Colonic mucosa (tissue), 4 donors: ENCODE results near the gene IQCF5. TPM values are rescaled to one million over a fixed set of nuclear protein-coding genes. Genes with fewer than 3 reads are reported as not detected.
"Not testable (repeated sequence)": the region's sequence is repeated elsewhere in the genome, so short reads cannot be mapped to it uniquely, and the experiment has no call there.

Experiments used
- DNase-seq: peaks from one replicate; pipeline ENCODE4 v3.0.0-alpha.2; 2020
- H3K27ac ChIP-seq: fragments of 200-600 bp; one replicate; pipeline ENCODE4 v1.8.0; 2021
- H3K27me3 ChIP-seq: fragments of 200-600 bp; one replicate; pipeline ENCODE4 v1.8.0; 2021
- H3K36me3 ChIP-seq: fragments of 200-600 bp; one replicate; pipeline ENCODE4 v1.8.0; 2021
- H3K4me1 ChIP-seq: fragments of 200-600 bp; one replicate; pipeline ENCODE4 v1.8.0; 2021; ENCODE audit warnings: mild to moderate bottlenecking
- H3K4me3 ChIP-seq: fragments of 200-600 bp; one replicate; pipeline ENCODE4 v1.8.0; 2021
- H3K9ac ChIP-seq, 2 donors: one replicate each; pipeline ENCODE4 v1.7.0; 2013; ENCODE audit warnings: control low read depth in 2 of 2, low read depth in 2 of 2, low read length in 2 of 2
- H3K9me3 ChIP-seq: fragments of 200-600 bp; one replicate; pipeline ENCODE4 v1.8.0; 2021
- intact Hi-C: fragments of 100-400 bp; cut with DNase I; formaldehyde crosslinking; loops from one replicate; pipeline ENCODE4 v1.14.1; 2022
- total RNA-seq, 2 donors: library from RNA; stranded (reverse); fragmentation: NEBNext Ultra II Directional in 1 of 2; extraction: Animal tissue kit (Norgen Biotek cat#: 25700) in 1 of 2; gene quantifications; one replicate each; pipeline ENCODE4 v1.2.1, GENCODE V29; 2021
- TF ChIP-seq, protein P1 (sequence below): fragments of 200-600 bp; IDR thresholded peaks from one replicate; pipeline ENCODE4 v1.8.0; 2022; ENCODE audit warnings: antibody characterized with exemption, mild to moderate bottlenecking
- donor health status: healthy.
- donor health status: DM: no; HTN: no; CAD: no.
- donor health status: DM: no; HTN: no; CAD: no.

The IQCF5 gene
- not detected for total RNA-seq

DNA sequence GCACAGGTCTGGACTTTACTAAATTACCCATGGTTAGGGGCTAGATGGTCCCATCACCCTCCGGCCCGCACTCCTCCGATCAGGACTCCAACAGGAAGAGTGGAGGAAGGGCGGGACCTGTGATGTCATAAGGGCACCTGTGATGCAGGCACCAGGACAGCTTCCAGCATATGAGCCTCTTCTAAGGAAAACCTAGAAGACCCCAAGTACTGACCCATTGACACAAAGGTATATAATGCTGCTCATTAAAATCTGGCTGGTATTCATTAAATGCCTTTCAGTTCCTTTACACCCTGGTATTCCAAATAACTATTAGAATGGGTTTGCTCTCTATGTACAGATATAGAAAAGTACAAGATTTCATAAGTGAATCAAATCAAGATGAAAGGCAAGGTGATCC is at the start of gene IQCF5:
TSS of gene IQCF5 (minus strand) at position 101 of the 400 bp plus-strand sequence. CDS start at position 31, 70 bp downstream.
- Histone ChIP-seq H3K4me3 (no peak within 1 kb of the TSS), H3K36me3 (no peaks in the 10 kb centered on the region), H3K27me3 (no peaks in the 10 kb centered on the region), H3K27ac (no peak within 1 kb of the TSS), H3K4me1 (no peaks in the 10 kb centered on the region), H3K9me3 (no peaks in the 10 kb centered on the region), H3K9ac (no peak within 1 kb of the TSS)
- intact Hi-C loops: no loop called here
- DNase-seq: no peak
- TF ChIP-seq, protein P1, sequence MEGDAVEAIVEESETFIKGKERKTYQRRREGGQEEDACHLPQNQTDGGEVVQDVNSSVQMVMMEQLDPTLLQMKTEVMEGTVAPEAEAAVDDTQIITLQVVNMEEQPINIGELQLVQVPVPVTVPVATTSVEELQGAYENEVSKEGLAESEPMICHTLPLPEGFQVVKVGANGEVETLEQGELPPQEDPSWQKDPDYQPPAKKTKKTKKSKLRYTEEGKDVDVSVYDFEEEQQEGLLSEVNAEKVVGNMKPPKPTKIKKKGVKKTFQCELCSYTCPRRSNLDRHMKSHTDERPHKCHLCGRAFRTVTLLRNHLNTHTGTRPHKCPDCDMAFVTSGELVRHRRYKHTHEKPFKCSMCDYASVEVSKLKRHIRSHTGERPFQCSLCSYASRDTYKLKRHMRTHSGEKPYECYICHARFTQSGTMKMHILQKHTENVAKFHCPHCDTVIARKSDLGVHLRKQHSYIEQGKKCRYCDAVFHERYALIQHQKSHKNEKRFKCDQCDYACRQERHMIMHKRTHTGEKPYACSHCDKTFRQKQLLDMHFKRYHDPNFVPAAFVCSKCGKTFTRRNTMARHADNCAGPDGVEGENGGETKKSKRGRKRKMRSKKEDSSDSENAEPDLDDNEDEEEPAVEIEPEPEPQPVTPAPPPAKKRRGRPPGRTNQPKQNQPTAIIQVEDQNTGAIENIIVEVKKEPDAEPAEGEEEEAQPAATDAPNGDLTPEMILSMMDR: no peak

DNA sequence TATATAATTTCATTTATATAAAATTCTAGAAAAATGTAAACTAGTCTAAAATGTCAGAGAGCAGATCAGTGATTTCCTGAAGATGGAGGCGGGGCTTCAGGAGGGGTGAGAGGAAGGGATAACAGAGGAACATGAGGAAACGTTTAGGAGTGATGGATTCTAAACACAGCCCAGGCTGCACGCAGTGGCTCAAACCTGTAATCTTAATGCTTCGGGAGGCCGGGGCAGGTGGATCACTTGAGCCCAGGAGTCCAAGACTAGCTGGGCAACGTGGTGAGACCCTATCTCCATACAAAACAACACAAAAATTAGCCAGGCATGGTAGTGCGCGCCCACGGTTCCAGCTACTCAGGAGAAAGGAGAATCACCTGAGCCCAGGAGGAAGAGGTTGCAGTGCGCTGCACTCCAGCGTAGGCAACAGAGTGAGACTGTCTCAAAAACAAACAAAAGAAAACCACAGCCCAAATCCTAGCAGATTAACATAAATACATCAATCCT is 45.7 kb upstream of the IQCF5 start:
- Histone ChIP-seq H3K9me3 (no peaks in the 10 kb centered on the region), H3K36me3 (no peaks in the 10 kb centered on the region), H3K9ac (no peak overlapping the region), H3K4me3 (no peak overlapping the region), H3K27me3 (no peaks in the 10 kb centered on the region), H3K27ac (no peak overlapping the region), H3K4me1 (no peaks in the 10 kb centered on the region)
- no peak for DNase-seq
- TF ChIP-seq, protein P1: no peak
- intact Hi-C loops: no loop called here

DNA sequence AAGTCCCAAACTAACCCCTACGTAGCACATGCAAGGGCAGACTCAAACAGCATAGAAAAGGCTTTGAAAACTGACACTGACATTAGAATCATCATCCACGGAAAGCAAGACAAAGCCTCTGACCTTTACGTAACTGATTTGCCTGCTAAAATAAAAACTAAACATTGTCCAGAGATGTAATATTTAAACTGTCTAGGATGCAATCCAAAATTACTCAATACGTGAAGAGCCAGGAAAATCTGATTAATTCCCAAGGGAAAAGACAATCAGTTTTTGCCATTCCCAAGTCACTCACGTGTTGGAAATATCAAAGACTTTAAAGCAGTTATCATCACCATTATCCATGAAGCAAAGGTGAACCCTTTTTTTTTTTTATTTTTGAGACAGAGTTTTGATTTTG is 41.0 kb upstream of the IQCF5 start:
- no peak for DNase-seq
- Histone ChIP-seq H3K36me3 (no peaks in the 10 kb centered on the region), H3K4me3 (no peak overlapping the region), H3K9ac (no peak overlapping the region), H3K9me3 (no peaks in the 10 kb centered on the region), H3K27ac (no peak overlapping the region), H3K4me1 (no peaks in the 10 kb centered on the region), H3K27me3 (no peaks in the 10 kb centered on the region)
- intact Hi-C loops: no loop called here
- TF ChIP-seq, protein P1: no peak

DNA sequence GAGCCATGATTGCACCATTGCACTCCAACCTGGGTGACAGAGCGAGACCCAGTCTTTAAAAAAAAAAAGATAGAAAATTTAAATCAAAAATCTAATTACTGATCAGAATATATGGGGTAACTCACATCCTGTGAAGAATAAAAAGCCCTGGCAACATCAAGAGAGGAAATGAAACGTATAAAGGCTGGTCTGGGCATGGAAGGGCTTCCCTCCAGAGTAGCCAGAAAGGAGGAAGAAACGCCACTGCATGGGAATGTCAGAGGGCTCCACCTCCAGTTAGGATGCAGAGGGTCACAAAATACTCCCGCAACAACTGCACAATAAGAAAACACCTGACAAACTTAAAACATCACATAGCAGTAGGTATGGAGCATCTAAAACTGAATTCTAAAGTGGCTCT is 32.6 kb upstream of the IQCF5 start:
- Histone ChIP-seq H3K36me3 (no peaks in the 10 kb centered on the region), H3K9me3 (no peaks in the 10 kb centered on the region), H3K27me3 (no peaks in the 10 kb centered on the region), H3K27ac (no peak overlapping the region), H3K4me1 (no peaks in the 10 kb centered on the region), H3K4me3 (no peak overlapping the region), H3K9ac (no peak overlapping the region)
- intact Hi-C loops: no loop called here
- TF ChIP-seq, protein P1: no peak
- DNase-seq: no peak

DNA sequence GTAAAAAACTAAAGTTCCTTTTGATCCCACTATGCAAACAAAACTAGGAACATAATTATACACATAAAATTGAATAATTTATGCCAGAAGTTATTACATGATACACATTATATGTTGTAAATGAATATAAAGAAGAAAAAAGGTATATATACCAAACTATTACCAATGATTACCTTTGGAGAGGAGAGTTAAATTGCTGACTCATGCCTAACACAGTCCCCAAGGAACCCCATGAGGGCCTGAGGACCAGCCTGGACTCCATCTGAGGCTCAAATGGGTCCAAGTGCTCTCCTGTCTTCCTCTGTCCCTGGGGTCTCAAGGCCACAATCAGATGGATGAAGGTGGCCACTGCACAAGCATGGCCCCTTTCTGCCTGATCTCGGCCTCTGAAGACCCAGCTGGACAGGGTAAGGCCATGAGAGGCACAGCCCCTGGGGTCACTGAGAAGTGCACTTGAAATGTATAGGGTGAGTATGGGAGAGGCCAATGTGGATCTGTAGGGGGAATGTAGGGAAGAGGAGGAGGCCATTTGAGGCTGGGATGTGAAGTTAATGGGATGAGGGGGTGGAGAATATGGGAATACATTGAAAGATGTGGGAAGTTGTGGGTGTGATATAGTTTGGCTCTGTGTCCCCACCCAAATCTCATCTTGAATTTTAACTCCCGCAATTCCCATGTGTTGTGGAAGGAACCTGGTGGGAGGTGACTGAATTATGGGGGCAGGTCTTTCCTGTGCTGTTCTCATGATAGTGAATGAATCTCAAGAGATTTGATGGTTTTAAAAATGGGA is 28.8 kb upstream of the IQCF5 start:
- DNase-seq: no peak
- intact Hi-C loops: no loop called here
- Histone ChIP-seq H3K9ac (no peak overlapping the region), H3K4me3 (no peak overlapping the region), H3K9me3 (no peaks in the 10 kb centered on the region), H3K4me1 (no peaks in the 10 kb centered on the region), H3K27me3 (no peaks in the 10 kb centered on the region), H3K36me3 (no peaks in the 10 kb centered on the region), H3K27ac (no peak overlapping the region)
- TF ChIP-seq, protein P1: no peak

DNA sequence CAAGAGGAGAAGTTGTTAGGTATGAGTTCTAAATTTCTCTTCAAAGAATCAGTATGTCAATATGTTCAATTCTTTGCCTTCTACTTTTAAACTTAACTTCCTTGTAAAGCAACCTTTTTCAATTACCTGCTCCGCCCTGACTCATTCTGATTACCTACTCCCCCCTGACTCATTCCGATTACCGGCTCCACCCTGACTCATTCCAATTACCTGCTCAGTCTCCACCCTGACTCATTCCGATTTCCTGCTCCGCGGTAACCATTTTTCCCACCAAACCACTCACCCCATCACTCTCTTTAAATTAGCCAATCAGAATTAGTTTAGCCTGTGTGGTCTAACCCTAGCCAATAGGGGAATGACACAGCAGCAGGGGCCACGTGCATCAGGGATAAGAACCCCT is 27.0 kb upstream of the IQCF5 start:
- intact Hi-C loops, H3K36me3 ChIP-seq, H3K9ac ChIP-seq, H3K9me3 ChIP-seq, H3K27me3 ChIP-seq, H3K4me3 ChIP-seq, H3K4me1 ChIP-seq: not testable (repeated sequence)
- DNase-seq: peak; percentile 66
- H3K27ac ChIP-seq: peak overlapping the region; percentile 55

DNA sequence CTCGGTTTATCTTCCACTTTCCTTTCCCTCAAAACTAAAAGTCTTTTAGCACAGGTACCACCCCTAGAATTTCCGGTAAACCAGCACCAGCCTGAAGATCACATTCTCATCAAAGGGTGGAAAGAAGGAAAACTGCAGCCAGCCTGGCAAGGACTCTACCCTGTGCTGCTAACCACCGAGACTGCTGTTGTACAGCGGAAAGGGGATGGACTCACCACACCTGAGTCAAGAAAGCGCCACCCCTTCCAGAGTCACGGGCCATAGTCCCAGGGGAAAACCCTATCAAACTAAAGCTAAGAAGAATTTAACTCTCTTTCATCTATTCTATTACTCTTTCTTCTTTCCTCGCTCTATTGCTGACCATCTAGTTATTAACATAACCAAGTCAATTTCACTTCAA is 24.6 kb upstream of the IQCF5 start:
- peak; percentile 49 for DNase-seq
- H3K36me3 ChIP-seq, H3K27ac ChIP-seq, H3K9ac ChIP-seq, intact Hi-C loops, H3K9me3 ChIP-seq, H3K27me3 ChIP-seq, H3K4me1 ChIP-seq, H3K4me3 ChIP-seq: not testable (repeated sequence)
